HEK293T (cell line): Measurements from ENCODE around the gene OR5A1.

Experiments
- BHLHE40 ChIP-seq: fragments of 450-650 bp; IDR thresholded peaks from 2 replicates; pipeline ENCODE4 v1.6.1; 2016; ENCODE audit warnings: mild to moderate bottlenecking, moderate library complexity, borderline replicate concordance
- NFRKB ChIP-seq: fragments of 450-650 bp; IDR thresholded peaks from 2 replicates; pipeline ENCODE4 v1.6.1; 2016; ENCODE audit warnings: mild to moderate bottlenecking, moderate library complexity
- TARDBP ChIP-seq: fragments of 450-650 bp; IDR thresholded peaks from 2 replicates; pipeline ENCODE4 v1.6.1; 2016

DNA sequence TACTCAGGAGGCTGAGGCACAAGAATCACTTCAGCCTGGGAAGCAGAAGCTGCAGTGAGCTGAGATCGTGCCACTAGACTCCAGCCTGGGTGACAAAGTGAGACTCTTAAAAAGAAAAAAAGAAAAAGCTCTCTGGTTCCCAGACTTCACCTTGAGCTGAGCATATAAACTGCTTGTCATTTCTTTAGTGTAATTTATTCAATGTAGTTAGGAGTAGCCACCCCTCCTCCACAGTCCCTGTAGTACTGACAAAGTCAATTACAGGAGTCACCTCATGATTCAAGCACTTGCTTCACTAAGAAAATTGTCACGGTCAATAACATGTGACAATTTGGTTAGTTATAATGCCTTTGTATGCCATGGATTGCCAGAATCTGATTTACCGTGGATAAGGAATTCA, 44.1 kb downstream of the OR5A1 start:
- no peak for TF ChIP-seq NFRKB
- TF ChIP-seq BHLHE40: no peak
- TF ChIP-seq TARDBP: no peak
